ENCODE data around the gene RBPJ. TPM values are rescaled to one million over a fixed set of nuclear protein-coding genes. Genes with fewer than 3 reads are reported as not detected.

The RBPJ gene
- total RNA-seq, 1 donor from 2014 or later = 51.4 TPM

DNA sequence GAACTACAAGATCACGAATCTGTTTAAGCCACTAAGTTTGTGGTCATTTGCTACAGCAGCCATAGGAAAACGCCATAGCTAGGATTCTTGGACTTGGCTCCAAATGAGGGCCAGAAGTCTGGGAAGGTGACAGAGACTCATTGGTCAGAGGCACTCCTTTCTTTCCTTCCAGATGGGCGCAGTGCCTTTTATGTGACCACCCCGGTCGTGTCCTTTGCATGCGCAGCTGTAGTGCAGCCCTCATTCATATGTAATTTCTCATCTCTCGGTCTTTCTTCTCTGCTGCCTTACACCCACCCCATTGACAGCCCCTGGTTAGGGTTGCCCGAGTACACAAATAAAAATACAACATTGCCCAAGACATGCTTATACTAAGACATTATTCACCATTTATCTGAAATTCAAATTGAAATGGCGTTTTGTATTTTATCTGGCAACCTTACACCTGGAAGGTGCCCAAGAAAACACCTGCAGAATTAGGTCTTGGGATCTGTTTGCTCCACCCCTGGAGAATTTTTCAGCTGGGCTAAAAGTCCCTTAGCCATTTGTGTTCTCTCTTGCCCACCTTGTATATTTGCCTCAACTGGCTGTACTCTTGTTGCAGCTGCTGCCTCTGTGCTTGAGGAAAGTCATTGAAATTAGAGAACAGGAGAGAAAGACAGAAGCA is 147.6 kb downstream of the RBPJ start:
- intact Hi-C loops (cut with micrococcal nuclease) = no loop called here
- Mint-ChIP-seq H3K27ac (no peak overlapping the region), H3K36me3 (ENCODE audit: low read depth) (no peaks in the 10 kb centered on the region), H3K9me3 (no peaks in the 10 kb centered on the region), H3K4me1 (no peaks in the 10 kb centered on the region), H3K27me3 (peaks cover 12% of the 10 kb centered on the region), H3K4me3 (no peak overlapping the region)
- TF ChIP-seq CTCF (IDR thresholded peaks at IDR 0.05) = no peak
- CTCF ChIA-PET = no interaction called here
- POLR2A ChIA-PET = no interaction called here
- DNase-seq (no peak), ATAC-seq (ENCODE audit: low read depth) (no peak)

GRCh38 chr4:26468977-26469376 is 148.2 kb downstream of the RBPJ start:
- TF ChIP-seq CTCF (IDR thresholded peaks at IDR 0.05) = no peak
- H3K4me3 Mint-ChIP-seq = no peak overlapping the region
- no peak overlapping the region for H3K27ac Mint-ChIP-seq
- POLR2A ChIA-PET = no interaction called here
- no peaks in the 10 kb centered on the region for H3K4me1 Mint-ChIP-seq
- ATAC-seq (ENCODE audit: low read depth) (no peak), DNase-seq (no peak)
- peaks cover 12% of the 10 kb centered on the region for H3K27me3 Mint-ChIP-seq
- intact Hi-C loops (cut with micrococcal nuclease) = no loop called here
- H3K36me3 Mint-ChIP-seq (ENCODE audit: low read depth) = no peaks in the 10 kb centered on the region
- H3K9me3 Mint-ChIP-seq = no peaks in the 10 kb centered on the region
- CTCF ChIA-PET = no interaction called here

DNA sequence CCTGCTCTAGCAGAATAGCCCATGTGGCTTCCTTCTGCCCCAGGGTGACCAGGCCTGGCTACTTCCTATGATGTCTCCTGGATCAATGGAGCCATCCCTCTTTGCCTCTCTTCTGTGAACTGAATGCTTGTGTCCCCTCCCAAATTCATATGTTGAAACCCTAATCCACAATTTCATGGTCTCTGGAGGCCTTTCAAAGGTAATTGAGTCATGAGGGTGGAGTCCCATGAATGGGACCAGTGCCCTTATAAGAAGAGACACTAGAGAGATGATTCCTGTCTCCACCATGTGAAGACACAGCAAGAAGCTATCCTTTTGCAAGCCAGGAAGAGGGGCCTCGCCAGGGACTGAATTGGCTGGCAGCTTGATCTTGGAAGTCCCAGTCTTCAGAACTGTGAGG is 151.1 kb downstream of the RBPJ start:
- no peak for ATAC-seq (ENCODE audit: low read depth)
- peaks cover 4% of the 10 kb centered on the region for H3K27me3 Mint-ChIP-seq
- H3K27ac Mint-ChIP-seq = no peak overlapping the region
- H3K4me3 Mint-ChIP-seq = no peak overlapping the region
- ChIA-PET CTCF (no interaction called here), POLR2A (no interaction called here)
- no peaks in the 10 kb centered on the region for H3K4me1 Mint-ChIP-seq
- H3K9me3 Mint-ChIP-seq = no peaks in the 10 kb centered on the region
- TF ChIP-seq CTCF (IDR thresholded peaks at IDR 0.05) = no peak
- intact Hi-C loops (cut with micrococcal nuclease) = no loop called here
- no peak for DNase-seq
- no peaks in the 10 kb centered on the region for H3K36me3 Mint-ChIP-seq (ENCODE audit: low read depth)

DNA sequence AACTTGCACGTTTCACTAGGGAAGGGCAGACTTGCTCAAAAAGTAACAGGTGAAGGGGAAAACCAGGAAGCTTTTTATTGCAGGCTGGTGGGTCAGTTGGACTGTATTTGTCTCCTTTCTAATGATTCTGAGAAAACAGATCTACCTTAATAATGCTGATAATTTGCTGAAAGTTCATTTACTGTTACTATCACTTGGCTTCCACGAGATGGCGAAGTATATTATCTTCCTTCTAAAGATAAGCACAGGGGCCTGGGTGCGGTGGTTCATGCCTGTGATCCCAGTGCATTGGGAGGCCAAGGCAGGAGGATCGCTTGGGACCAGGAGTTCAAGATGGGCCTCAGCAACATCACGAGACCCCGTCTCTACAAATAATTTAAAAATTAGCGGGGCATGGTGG is 153.1 kb downstream of the RBPJ start:
- no peaks in the 10 kb centered on the region for H3K9me3 Mint-ChIP-seq
- CTCF ChIA-PET = no interaction called here
- no peak overlapping the region for H3K27ac Mint-ChIP-seq

GRCh38 chr4:26474551-26474950 is 153.7 kb downstream of the RBPJ start:
- H3K27ac Mint-ChIP-seq = no peak overlapping the region
- DNase-seq (no peak), ATAC-seq (ENCODE audit: low read depth) (no peak)
- no peak for TF ChIP-seq CTCF (IDR thresholded peaks at IDR 0.05)
- ChIA-PET POLR2A (no interaction called here), CTCF (no interaction called here)
- intact Hi-C loops (cut with micrococcal nuclease) = no loop called here
- H3K4me3 Mint-ChIP-seq = no peak overlapping the region
- H3K27me3 Mint-ChIP-seq = no peaks in the 10 kb centered on the region
- no peaks in the 10 kb centered on the region for H3K36me3 Mint-ChIP-seq (ENCODE audit: low read depth)
- no peaks in the 10 kb centered on the region for H3K4me1 Mint-ChIP-seq
- no peaks in the 10 kb centered on the region for H3K9me3 Mint-ChIP-seq

More for the DNA sequence above, 153.1 kb downstream of the RBPJ start:
- H3K4me1 Mint-ChIP-seq = no peaks in the 10 kb centered on the region
- no peak for DNase-seq
- POLR2A ChIA-PET = no interaction called here
- H3K4me3 Mint-ChIP-seq = no peak overlapping the region
- no peaks in the 10 kb centered on the region for H3K36me3 Mint-ChIP-seq (ENCODE audit: low read depth)
- H3K27me3 Mint-ChIP-seq = no peaks in the 10 kb centered on the region
- no peak for ATAC-seq (ENCODE audit: low read depth)
- intact Hi-C loops (cut with micrococcal nuclease) = no loop called here
- TF ChIP-seq CTCF (IDR thresholded peaks at IDR 0.05) = no peak
